ENCODE results near the gene DOCK4.

DOCK4 gene

GRCh38 chr7:112206991-112207592, 893 bp upstream of the DOCK4 start:
- H3K4me2 ChIP-seq (ENCODE audit: low read length, poor library complexity, severe bottlenecking), result peak overlapping the region; percentile 49
- H3K79me1 ChIP-seq (replicated peaks; ENCODE audit: low read length, poor library complexity, severe bottlenecking), result peaks cover 2% of the 10 kb centered on the region
- H3K27me3 ChIP-seq (ENCODE audit: control insufficient read depth in 1 of 2, insufficient read depth in 1 of 2, low read length in 2 of 2), result no peaks in the 10 kb centered on the region
- H3K18ac ChIP-seq (ENCODE audit: low read depth in 1 of 2, low read length in 2 of 2), result peak overlapping the region; percentile 84 to 94
- H3K4ac ChIP-seq (ENCODE audit: low read depth in 1 of 2, low read length in 2 of 2), result no peak overlapping the region
- H3K9me3 ChIP-seq (ENCODE audit: control insufficient read depth, low read length), result no peaks in the 10 kb centered on the region
- 0% methylated on average over 12 of the region's 14 CpGs for WGBS
- peak overlapping the region in 1 of 2 experiments; percentile 22 for H3K14ac ChIP-seq (ENCODE audit: low read length in 2 of 2)
- H3K27ac ChIP-seq (ENCODE audit: low read length, poor library complexity, severe bottlenecking), result peak overlapping the region; percentile 33
- peak overlapping the region; percentile 92 to 93 for H3K4me3 ChIP-seq (ENCODE audit: insufficient read depth in 1 of 2, low read depth in 1 of 2, low read length in 2 of 2)
- H4K8ac ChIP-seq (ENCODE audit: low read length), result peak overlapping the region; percentile 94
- peaks cover 2% of the 10 kb centered on the region for H3K4me1 ChIP-seq (ENCODE audit: control insufficient read depth, insufficient read depth, low read depth, low read length)
- no peak overlapping the region for H2AK5ac ChIP-seq (ENCODE audit: low read length, severe bottlenecking)
- H4K91ac ChIP-seq (ENCODE audit: low read length), result no peak overlapping the region
- no peak overlapping the region for H2BK12ac ChIP-seq (ENCODE audit: low read length in 2 of 2)
- no peaks in the 10 kb centered on the region for H3K36me3 ChIP-seq (ENCODE audit: control insufficient read depth in 1 of 2, insufficient read depth in 2 of 2, low read depth in 1 of 2, low read length in 2 of 2)
- H2AFZ ChIP-seq (ENCODE audit: low read depth, low read length), result peak overlapping the region; percentile 44
- H3K23ac ChIP-seq (ENCODE audit: low read length in 2 of 2), result no peak overlapping the region
- H2BK15ac ChIP-seq (ENCODE audit: low read depth, poor library complexity, severe bottlenecking), result no peak overlapping the region
- H2BK5ac ChIP-seq (ENCODE audit: low read depth, low read length, poor library complexity, severe bottlenecking), result no peak overlapping the region
- DNase-seq, result peak; percentile 36
- H2BK120ac ChIP-seq (ENCODE audit: low read depth, low read length), result no peak overlapping the region
- H3K9ac ChIP-seq (ENCODE audit: low read length), result peak overlapping the region; percentile 90

GRCh38 chr7:112205343-112206237, 609 bp downstream of the DOCK4 start:
- Histone ChIP-seq H4K8ac (ENCODE audit: low read length) (no peak overlapping the region), H3K27ac (ENCODE audit: low read length, poor library complexity, severe bottlenecking) (peak overlapping the region; percentile 78), H3K27me3 (ENCODE audit: control insufficient read depth in 1 of 2, insufficient read depth in 1 of 2, low read length in 2 of 2) (no peaks in the 10 kb centered on the region), H2BK5ac (ENCODE audit: low read depth, low read length, poor library complexity, severe bottlenecking) (no peak overlapping the region), H3K36me3 (ENCODE audit: control insufficient read depth in 1 of 2, insufficient read depth in 2 of 2, low read depth in 1 of 2, low read length in 2 of 2) (no peaks in the 10 kb centered on the region), H2AK5ac (ENCODE audit: low read length, severe bottlenecking) (no peak overlapping the region), H3K4me3 (ENCODE audit: insufficient read depth in 1 of 2, low read depth in 1 of 2, low read length in 2 of 2) (peak overlapping the region; percentile 77 to 93), H3K4me2 (ENCODE audit: low read length, poor library complexity, severe bottlenecking) (peak overlapping the region; percentile 57), H2BK120ac (ENCODE audit: low read depth, low read length) (no peak overlapping the region), H3K9me3 (ENCODE audit: control insufficient read depth, low read length) (no peaks in the 10 kb centered on the region), H2AFZ (ENCODE audit: low read depth, low read length) (peak overlapping the region; percentile 20), H2BK12ac (ENCODE audit: low read length in 2 of 2) (peak overlapping the region in 1 of 2 experiments; percentile 28), H3K23ac (ENCODE audit: low read length in 2 of 2) (peak overlapping the region in 1 of 2 experiments; percentile 16), H4K91ac (ENCODE audit: low read length) (peak overlapping the region; percentile 11), H3K79me1 (replicated peaks; ENCODE audit: low read length, poor library complexity, severe bottlenecking) (peaks cover 2% of the 10 kb centered on the region), H3K14ac (ENCODE audit: low read length in 2 of 2) (peak overlapping the region in 1 of 2 experiments; percentile 45), H3K4me1 (ENCODE audit: control insufficient read depth, insufficient read depth, low read depth, low read length) (peaks cover 2% of the 10 kb centered on the region), H3K4ac (ENCODE audit: low read depth in 1 of 2, low read length in 2 of 2) (peak overlapping the region in 1 of 2 experiments; percentile 81), H2BK15ac (ENCODE audit: low read depth, poor library complexity, severe bottlenecking) (peak overlapping the region; percentile 48), H3K9ac (ENCODE audit: low read length) (peak overlapping the region; percentile 90), H3K18ac (ENCODE audit: low read depth in 1 of 2, low read length in 2 of 2) (peak overlapping the region; percentile 22 to 28)
- under 1% methylated on average over 59 of the region's 69 CpGs for WGBS
- peak; percentile 83 for DNase-seq

GRCh38 chr7:112204499-112205342, 1.5 kb downstream of the DOCK4 start:
- Histone ChIP-seq H3K27me3 (ENCODE audit: control insufficient read depth in 1 of 2, insufficient read depth in 1 of 2, low read length in 2 of 2) (no peaks in the 10 kb centered on the region), H2AK5ac (ENCODE audit: low read length, severe bottlenecking) (no peak overlapping the region), H3K36me3 (ENCODE audit: control insufficient read depth in 1 of 2, insufficient read depth in 2 of 2, low read depth in 1 of 2, low read length in 2 of 2) (no peaks in the 10 kb centered on the region), H2AFZ (ENCODE audit: low read depth, low read length) (no peak overlapping the region), H3K14ac (ENCODE audit: low read length in 2 of 2) (no peak overlapping the region), H3K18ac (ENCODE audit: low read depth in 1 of 2, low read length in 2 of 2) (peak overlapping the region in 1 of 2 experiments; percentile 16), H3K4me2 (ENCODE audit: low read length, poor library complexity, severe bottlenecking) (peak overlapping the region; percentile 57), H2BK15ac (ENCODE audit: low read depth, poor library complexity, severe bottlenecking) (peak overlapping the region; percentile 49), H2BK120ac (ENCODE audit: low read depth, low read length) (no peak overlapping the region), H3K9me3 (ENCODE audit: control insufficient read depth, low read length) (no peaks in the 10 kb centered on the region), H3K27ac (ENCODE audit: low read length, poor library complexity, severe bottlenecking) (peak overlapping the region; percentile 47), H2BK12ac (ENCODE audit: low read length in 2 of 2) (peak overlapping the region in 1 of 2 experiments; percentile 28), H4K8ac (ENCODE audit: low read length) (no peak overlapping the region), H4K91ac (ENCODE audit: low read length) (no peak overlapping the region), H3K4me1 (ENCODE audit: control insufficient read depth, insufficient read depth, low read depth, low read length) (peaks cover 2% of the 10 kb centered on the region), H3K23ac (ENCODE audit: low read length in 2 of 2) (no peak overlapping the region), H3K9ac (ENCODE audit: low read length) (peak overlapping the region; percentile 90), H2BK5ac (ENCODE audit: low read depth, low read length, poor library complexity, severe bottlenecking) (no peak overlapping the region), H3K79me1 (replicated peaks; ENCODE audit: low read length, poor library complexity, severe bottlenecking) (no peaks in the 10 kb centered on the region), H3K4me3 (ENCODE audit: insufficient read depth in 1 of 2, low read depth in 1 of 2, low read length in 2 of 2) (peak overlapping the region; percentile 77 to 93), H3K4ac (ENCODE audit: low read depth in 1 of 2, low read length in 2 of 2) (no peak overlapping the region)
- 0% methylated on average over 10 of the region's 14 CpGs for WGBS
- DNase-seq, result peak; percentile 38
